ENCODE results near the gene PGF.

- TF ChIP-seq CTCF (IDR thresholded peaks at IDR 0.05) (no peak), POLR2A (IDR thresholded peaks at IDR 0.05) (no peak)
Observed at GRCh38 chr14:74985806-74986205, 30.4 kb upstream of the PGF start.
